GM12872 (cell line): Measurements from ENCODE around the gene YBX2.

Experiments
- CTCF ChIP-seq: IDR thresholded peaks from 3 replicates; pipeline ENCODE4 v1.5.1; 2011; ENCODE audit warnings: low read depth, mild to moderate bottlenecking, low read length, moderate library complexity; ENCODE audit not compliant: insufficient read depth

The YBX2 gene

GRCh38 chr17:7326186-7326585 lies 31.7 kb upstream of the YBX2 start:
- TF ChIP-seq CTCF: no peak

GRCh38 chr17:7325031-7325528 lies 30.6 kb upstream of the YBX2 start:
- TF ChIP-seq CTCF: no peak

GRCh38 chr17:7324438-7324779 lies 30.0 kb upstream of the YBX2 start:
- no peak for TF ChIP-seq CTCF

- TF ChIP-seq CTCF: peak; percentile 100
These were observed 29.4 kb upstream of the YBX2 start for GRCh38 chr17:7323731-7324437.

- no peak for TF ChIP-seq CTCF
These were observed 28.2 kb upstream of the YBX2 start for GRCh38 chr17:7322520-7323194.

- TF ChIP-seq CTCF: no peak
These were observed 27.0 kb upstream of the YBX2 start for GRCh38 chr17:7321466-7321865.

GRCh38 chr17:7318121-7318860 lies 23.9 kb upstream of the YBX2 start:
- no peak for TF ChIP-seq CTCF
